GM23338 (cell line): ENCODE measurements around the gene C20orf204. TPM values are rescaled to one million over a fixed set of nuclear protein-coding genes. Genes with fewer than 3 reads are reported as not detected.

ENCODE experiments used
- ATAC-seq: fragments of 200-7000 bp; cut with Tn5 transposase; 3 replicates; pipeline ENCODE4 v1.9.1; 2020
- DNase-seq: peaks from one replicate; pipeline ENCODE4 v3.0.0-alpha.2; 2015; ENCODE audit warnings: low spot score
- H2AFZ ChIP-seq: fragments of 200-600 bp; sonication (generic); 2 replicates; pipeline ENCODE4 v1.8.0; 2016; ENCODE audit warnings: antibody characterized with exemption, mild to moderate bottlenecking, moderate library complexity
- H3F3A ChIP-seq: fragments of 200-600 bp; sonication (generic); replicated peaks from 2 replicates; pipeline ENCODE4 v1.8.0; 2017; ENCODE audit warnings: antibody characterized with exemption, mixed run types, low read depth
- H3K27ac ChIP-seq: fragments of 200-600 bp; sonication (generic); 2 replicates; pipeline ENCODE4 v1.6.1; 2016; ENCODE audit warnings: low read depth
- H3K27me3 ChIP-seq: fragments of 200-600 bp; sonication (generic); 2 replicates; pipeline ENCODE4 v1.8.0; 2016; ENCODE audit warnings: mild to moderate bottlenecking, mixed run types, moderate library complexity; ENCODE audit not compliant: insufficient read depth
- H3K36me3 ChIP-seq: fragments of 200-600 bp; sonication (generic); 2 replicates; pipeline ENCODE4 v1.8.0; 2016; ENCODE audit warnings: mild to moderate bottlenecking; ENCODE audit not compliant: insufficient read depth
- H3K4me1 ChIP-seq: fragments of 200-600 bp; sonication (generic); 2 replicates; pipeline ENCODE4 v1.8.0; 2016; ENCODE audit warnings: mild to moderate bottlenecking, moderate library complexity; ENCODE audit not compliant: insufficient read depth
- H3K4me2 ChIP-seq: fragments of 200-600 bp; sonication (generic); 2 replicates; pipeline ENCODE4 v1.7.1; 2017; ENCODE audit warnings: mixed run types
- H3K4me3 ChIP-seq: fragments of 200-600 bp; sonication (generic); 2 replicates; pipeline ENCODE4 v1.6.1; 2016; ENCODE audit warnings: mixed run types
- H3K79me2 ChIP-seq: fragments of 200-600 bp; sonication (generic); replicated peaks from 2 replicates; pipeline ENCODE4 v1.8.0; 2017; ENCODE audit warnings: mild to moderate bottlenecking; ENCODE audit not compliant: insufficient read depth
- H3K9me2 ChIP-seq: fragments of 200-600 bp; sonication (generic); 2 replicates; pipeline ENCODE4 v1.8.0; 2017; ENCODE audit not compliant: insufficient read depth
- H4K20me1 ChIP-seq: fragments of 200-600 bp; sonication (generic); replicated peaks from 2 replicates; pipeline ENCODE4 v1.8.0; 2017; ENCODE audit warnings: mild to moderate bottlenecking; ENCODE audit not compliant: insufficient read depth
- H3K27ac Mint-ChIP-seq: 2 replicates; pipeline ENCODE4 v1.8.0; 2020; ENCODE audit warnings: inconsistent platforms, mild to moderate bottlenecking, moderate library complexity, mixed read lengths
- H3K27me3 Mint-ChIP-seq: 3 replicates; pipeline ENCODE4 v1.8.0; 2022; ENCODE audit warnings: low read depth, mild to moderate bottlenecking, moderate library complexity, mixed read lengths, inconsistent platforms; ENCODE audit not compliant: insufficient read depth, poor library complexity
- H3K36me3 Mint-ChIP-seq: 3 replicates; pipeline ENCODE4 v1.8.0; 2021; ENCODE audit warnings: low read depth, mild to moderate bottlenecking, inconsistent platforms, moderate library complexity, mixed read lengths
- H3K4me1 Mint-ChIP-seq: 3 replicates; pipeline ENCODE4 v1.8.0; 2020; ENCODE audit warnings: mild to moderate bottlenecking, inconsistent platforms, mixed read lengths
- H3K4me3 Mint-ChIP-seq: 3 replicates; pipeline ENCODE4 v1.8.0; 2021; ENCODE audit warnings: moderate library complexity, mild to moderate bottlenecking, inconsistent platforms, mixed read lengths
- H3K9me3 Mint-ChIP-seq: 3 replicates; pipeline ENCODE4 v1.8.0; 2020; ENCODE audit warnings: moderate library complexity, mild to moderate bottlenecking, inconsistent platforms, mixed read lengths
- EZH2phosphoT487 ChIP-seq: fragments of 200-600 bp; sonication (generic); IDR thresholded peaks from one replicate; pipeline ENCODE4 v1.8.1; 2018; ENCODE audit warnings: antibody characterized with exemption; ENCODE audit not compliant: unreplicated experiment
- NANOG ChIP-seq: IDR thresholded peaks from 2 replicates; pipeline ENCODE4 v1.6.1; 2016; ENCODE audit warnings: antibody characterized with exemption, borderline replicate concordance
- POLR2AphosphoS5 ChIP-seq: IDR thresholded peaks from 2 replicates; pipeline ENCODE4 v1.6.1; 2016; ENCODE audit warnings: antibody characterized with exemption, low read depth
- STAT1 ChIP-seq: IDR thresholded peaks from one replicate; pipeline ENCODE4 v1.6.1; 2016; ENCODE audit warnings: antibody characterized with exemption; ENCODE audit not compliant: unreplicated experiment
- ZNF114 ChIP-seq: fragments of 250-450 bp; sonication (Bioruptor Pico); IDR thresholded peaks from 2 replicates; pipeline ENCODE4 v1.5.0; 2020; ENCODE audit warnings: mild to moderate bottlenecking, moderate library complexity
- polyA plus RNA-seq: library from polyadenylated mRNA; unstranded; fragments of >200 nt; fragmentation: Nextera tagmentation; extraction: Ambion mirVana; gene quantifications from 2 replicates; pipeline ENCODE4 v1.2.1, GENCODE V29; 2016
- total RNA-seq: library from RNA; depleted of rRNA; stranded (reverse); fragments of >200 nt; shearing (Covaris generic); gene quantifications from 2 replicates; pipeline ENCODE4 v1.2.3, GENCODE V29; 2014
- TF ChIP-seq, protein P1 (sequence below): IDR thresholded peaks from 2 replicates; pipeline ENCODE4 v1.6.1; 2016; ENCODE audit warnings: antibody characterized with exemption
- TF ChIP-seq, protein P2 (sequence below): IDR thresholded peaks from one replicate; pipeline ENCODE4 v1.6.1; 2018; ENCODE audit warnings: antibody characterized with exemption; ENCODE audit not compliant: unreplicated experiment
- TF ChIP-seq, protein P3 (sequence below): fragments of 250-450 bp; sonication (Bioruptor Pico); IDR thresholded peaks from 2 replicates; pipeline ENCODE4 v1.5.0; 2020; ENCODE audit warnings: mild to moderate bottlenecking, moderate library complexity

Gene C20orf204
- total and polyA plus RNA-seq, 2 experiments from 2014 or later, result 0.73 to 0.82 TPM

DNA sequence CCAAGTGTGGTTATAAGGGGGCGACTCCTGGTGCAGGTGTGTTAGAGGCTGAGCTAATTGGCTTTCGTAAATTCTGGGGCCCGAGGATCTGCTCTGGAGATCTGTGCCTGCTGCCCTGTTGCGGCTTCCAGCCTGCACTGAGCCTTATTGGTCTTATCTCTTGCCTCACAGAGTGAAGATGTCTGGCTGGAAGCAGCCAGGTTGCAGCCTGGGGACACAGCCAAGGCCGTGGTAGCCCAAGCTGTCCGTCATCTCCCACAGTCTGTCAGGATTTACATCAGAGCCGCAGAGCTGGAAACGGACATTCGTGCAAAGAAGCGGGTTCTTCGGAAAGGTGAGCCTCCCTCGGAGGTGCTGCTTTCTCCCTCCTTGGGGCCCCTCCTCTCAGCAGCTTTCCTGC, 35.1 kb upstream of the C20orf204 start:
- Histone ChIP-seq H3K4me1 (no peaks in the 10 kb centered on the region), H3K27me3 (no peaks in the 10 kb centered on the region), H3K9me2 (no peaks in the 10 kb centered on the region), H3K36me3 (peaks cover 51% of the 10 kb centered on the region), H3K27ac (no peak overlapping the region), H3K79me2 (no peaks in the 10 kb centered on the region; the same call in 1 of the 2 replicates), H3K4me2 (no peak overlapping the region), H2AFZ (no peak overlapping the region), H4K20me1 (peaks cover 15% of the 10 kb centered on the region), H3F3A (0 out of 2 replicates have a peak, but pooled peaks cover 3% of the 10 kb centered on the region), H3K4me3 (no peak overlapping the region)
- Mint-ChIP-seq H3K27ac (no peak overlapping the region), H3K36me3 (peaks cover 78% of the 10 kb centered on the region), H3K9me3 (no peaks in the 10 kb centered on the region), H3K4me1 (no peaks in the 10 kb centered on the region), H3K4me3 (no peak overlapping the region), H3K27me3 (peaks cover 3% of the 10 kb centered on the region)
- TF ChIP-seq, protein P1, sequence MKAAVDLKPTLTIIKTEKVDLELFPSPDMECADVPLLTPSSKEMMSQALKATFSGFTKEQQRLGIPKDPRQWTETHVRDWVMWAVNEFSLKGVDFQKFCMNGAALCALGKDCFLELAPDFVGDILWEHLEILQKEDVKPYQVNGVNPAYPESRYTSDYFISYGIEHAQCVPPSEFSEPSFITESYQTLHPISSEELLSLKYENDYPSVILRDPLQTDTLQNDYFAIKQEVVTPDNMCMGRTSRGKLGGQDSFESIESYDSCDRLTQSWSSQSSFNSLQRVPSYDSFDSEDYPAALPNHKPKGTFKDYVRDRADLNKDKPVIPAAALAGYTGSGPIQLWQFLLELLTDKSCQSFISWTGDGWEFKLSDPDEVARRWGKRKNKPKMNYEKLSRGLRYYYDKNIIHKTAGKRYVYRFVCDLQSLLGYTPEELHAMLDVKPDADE, result no peak
- TF ChIP-seq ZNF114 (CRISPR knock-in tag), result no peak
- TF ChIP-seq, protein P2, sequence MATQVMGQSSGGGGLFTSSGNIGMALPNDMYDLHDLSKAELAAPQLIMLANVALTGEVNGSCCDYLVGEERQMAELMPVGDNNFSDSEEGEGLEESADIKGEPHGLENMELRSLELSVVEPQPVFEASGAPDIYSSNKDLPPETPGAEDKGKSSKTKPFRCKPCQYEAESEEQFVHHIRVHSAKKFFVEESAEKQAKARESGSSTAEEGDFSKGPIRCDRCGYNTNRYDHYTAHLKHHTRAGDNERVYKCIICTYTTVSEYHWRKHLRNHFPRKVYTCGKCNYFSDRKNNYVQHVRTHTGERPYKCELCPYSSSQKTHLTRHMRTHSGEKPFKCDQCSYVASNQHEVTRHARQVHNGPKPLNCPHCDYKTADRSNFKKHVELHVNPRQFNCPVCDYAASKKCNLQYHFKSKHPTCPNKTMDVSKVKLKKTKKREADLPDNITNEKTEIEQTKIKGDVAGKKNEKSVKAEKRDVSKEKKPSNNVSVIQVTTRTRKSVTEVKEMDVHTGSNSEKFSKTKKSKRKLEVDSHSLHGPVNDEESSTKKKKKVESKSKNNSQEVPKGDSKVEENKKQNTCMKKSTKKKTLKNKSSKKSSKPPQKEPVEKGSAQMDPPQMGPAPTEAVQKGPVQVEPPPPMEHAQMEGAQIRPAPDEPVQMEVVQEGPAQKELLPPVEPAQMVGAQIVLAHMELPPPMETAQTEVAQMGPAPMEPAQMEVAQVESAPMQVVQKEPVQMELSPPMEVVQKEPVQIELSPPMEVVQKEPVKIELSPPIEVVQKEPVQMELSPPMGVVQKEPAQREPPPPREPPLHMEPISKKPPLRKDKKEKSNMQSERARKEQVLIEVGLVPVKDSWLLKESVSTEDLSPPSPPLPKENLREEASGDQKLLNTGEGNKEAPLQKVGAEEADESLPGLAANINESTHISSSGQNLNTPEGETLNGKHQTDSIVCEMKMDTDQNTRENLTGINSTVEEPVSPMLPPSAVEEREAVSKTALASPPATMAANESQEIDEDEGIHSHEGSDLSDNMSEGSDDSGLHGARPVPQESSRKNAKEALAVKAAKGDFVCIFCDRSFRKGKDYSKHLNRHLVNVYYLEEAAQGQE, result no peak
- no peak for TF ChIP-seq STAT1
- no peak for ATAC-seq
- no peak for DNase-seq

DNA sequence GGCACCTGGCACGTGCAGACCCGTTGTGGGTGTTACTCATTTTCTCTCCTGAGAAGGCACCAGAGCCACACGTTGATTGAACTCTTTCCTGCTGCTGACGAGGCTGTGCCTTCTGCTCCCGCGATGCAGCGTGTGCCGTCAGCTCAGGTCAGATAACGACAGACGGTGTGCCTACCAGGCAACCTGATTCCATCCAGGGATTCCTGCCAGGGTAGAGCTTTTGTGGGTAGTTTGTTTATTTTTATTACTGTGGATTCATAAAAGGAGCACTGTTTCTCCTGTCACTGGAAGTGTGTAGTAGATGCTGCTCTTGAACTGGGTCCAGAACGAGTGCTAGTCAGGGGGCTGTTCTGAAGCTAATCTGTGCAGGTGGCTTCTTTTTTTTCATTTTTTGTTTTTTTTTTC, 34.4 kb upstream of the C20orf204 start:
- H3K4me3 Mint-ChIP-seq, result no peak overlapping the region
- ATAC-seq (no peak), DNase-seq (no peak)
- Histone ChIP-seq H3K27me3 (no peaks in the 10 kb centered on the region), H4K20me1 (peaks cover 15% of the 10 kb centered on the region), H3K27ac (no peak overlapping the region), H3K4me1 (no peaks in the 10 kb centered on the region), H3K4me3 (no peak overlapping the region), H3K4me2 (no peak overlapping the region), H2AFZ (no peak overlapping the region), H3K79me2 (no peaks in the 10 kb centered on the region; the same call in 1 of the 2 replicates), H3K9me2 (no peaks in the 10 kb centered on the region), H3K36me3 (peaks cover 46% of the 10 kb centered on the region), H3F3A (0 out of 2 replicates have a peak, but pooled peaks cover 3% of the 10 kb centered on the region)
- TF ChIP-seq EZH2phosphoT487 (no peak), NANOG (no peak), POLR2AphosphoS5 (no peak)
- TF ChIP-seq, protein P3, sequence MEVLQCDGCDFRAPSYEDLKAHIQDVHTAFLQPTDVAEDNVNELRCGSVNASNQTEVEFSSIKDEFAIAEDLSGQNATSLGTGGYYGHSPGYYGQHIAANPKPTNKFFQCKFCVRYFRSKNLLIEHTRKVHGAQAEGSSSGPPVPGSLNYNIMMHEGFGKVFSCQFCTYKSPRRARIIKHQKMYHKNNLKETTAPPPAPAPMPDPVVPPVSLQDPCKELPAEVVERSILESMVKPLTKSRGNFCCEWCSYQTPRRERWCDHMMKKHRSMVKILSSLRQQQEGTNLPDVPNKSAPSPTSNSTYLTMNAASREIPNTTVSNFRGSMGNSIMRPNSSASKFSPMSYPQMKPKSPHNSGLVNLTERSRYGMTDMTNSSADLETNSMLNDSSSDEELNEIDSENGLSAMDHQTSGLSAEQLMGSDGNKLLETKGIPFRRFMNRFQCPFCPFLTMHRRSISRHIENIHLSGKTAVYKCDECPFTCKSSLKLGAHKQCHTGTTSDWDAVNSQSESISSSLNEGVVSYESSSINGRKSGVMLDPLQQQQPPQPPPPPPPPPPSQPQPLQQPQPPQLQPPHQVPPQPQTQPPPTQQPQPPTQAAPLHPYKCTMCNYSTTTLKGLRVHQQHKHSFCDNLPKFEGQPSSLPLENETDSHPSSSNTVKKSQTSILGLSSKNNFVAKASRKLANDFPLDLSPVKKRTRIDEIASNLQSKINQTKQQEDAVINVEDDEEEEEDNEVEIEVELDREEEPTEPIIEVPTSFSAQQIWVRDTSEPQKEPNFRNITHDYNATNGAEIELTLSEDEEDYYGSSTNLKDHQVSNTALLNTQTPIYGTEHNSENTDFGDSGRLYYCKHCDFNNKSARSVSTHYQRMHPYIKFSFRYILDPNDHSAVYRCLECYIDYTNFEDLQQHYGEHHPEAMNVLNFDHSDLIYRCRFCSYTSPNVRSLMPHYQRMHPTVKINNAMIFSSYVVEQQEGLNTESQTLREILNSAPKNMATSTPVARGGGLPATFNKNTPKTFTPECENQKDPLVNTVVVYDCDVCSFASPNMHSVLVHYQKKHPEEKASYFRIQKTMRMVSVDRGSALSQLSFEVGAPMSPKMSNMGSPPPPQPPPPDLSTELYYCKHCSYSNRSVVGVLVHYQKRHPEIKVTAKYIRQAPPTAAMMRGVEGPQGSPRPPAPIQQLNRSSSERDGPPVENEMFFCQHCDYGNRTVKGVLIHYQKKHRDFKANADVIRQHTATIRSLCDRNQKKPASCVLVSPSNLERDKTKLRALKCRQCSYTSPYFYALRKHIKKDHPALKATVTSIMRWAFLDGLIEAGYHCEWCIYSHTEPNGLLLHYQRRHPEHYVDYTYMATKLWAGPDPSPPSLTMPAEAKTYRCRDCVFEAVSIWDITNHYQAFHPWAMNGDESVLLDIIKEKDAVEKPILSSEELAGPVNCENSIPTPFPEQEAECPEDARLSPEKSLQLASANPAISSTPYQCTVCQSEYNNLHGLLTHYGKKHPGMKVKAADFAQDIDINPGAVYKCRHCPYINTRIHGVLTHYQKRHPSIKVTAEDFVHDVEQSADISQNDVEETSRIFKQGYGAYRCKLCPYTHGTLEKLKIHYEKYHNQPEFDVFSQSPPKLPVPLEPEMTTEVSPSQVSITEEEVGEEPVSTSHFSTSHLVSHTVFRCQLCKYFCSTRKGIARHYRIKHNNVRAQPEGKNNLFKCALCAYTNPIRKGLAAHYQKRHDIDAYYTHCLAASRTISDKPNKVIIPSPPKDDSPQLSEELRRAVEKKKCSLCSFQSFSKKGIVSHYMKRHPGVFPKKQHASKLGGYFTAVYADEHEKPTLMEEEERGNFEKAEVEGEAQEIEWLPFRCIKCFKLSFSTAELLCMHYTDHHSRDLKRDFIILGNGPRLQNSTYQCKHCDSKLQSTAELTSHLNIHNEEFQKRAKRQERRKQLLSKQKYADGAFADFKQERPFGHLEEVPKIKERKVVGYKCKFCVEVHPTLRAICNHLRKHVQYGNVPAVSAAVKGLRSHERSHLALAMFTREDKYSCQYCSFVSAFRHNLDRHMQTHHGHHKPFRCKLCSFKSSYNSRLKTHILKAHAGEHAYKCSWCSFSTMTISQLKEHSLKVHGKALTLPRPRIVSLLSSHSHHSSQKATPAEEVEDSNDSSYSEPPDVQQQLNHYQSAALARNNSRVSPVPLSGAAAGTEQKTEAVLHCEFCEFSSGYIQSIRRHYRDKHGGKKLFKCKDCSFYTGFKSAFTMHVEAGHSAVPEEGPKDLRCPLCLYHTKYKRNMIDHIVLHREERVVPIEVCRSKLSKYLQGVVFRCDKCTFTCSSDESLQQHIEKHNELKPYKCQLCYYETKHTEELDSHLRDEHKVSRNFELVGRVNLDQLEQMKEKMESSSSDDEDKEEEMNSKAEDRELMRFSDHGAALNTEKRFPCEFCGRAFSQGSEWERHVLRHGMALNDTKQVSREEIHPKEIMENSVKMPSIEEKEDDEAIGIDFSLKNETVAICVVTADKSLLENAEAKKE (CRISPR knock-in tag), result no peak
- peaks cover 73% of the 10 kb centered on the region for H3K36me3 Mint-ChIP-seq
- H3K27ac Mint-ChIP-seq, result no peak overlapping the region
- H3K4me1 Mint-ChIP-seq, result no peaks in the 10 kb centered on the region
- H3K27me3 Mint-ChIP-seq, result peaks cover 3% of the 10 kb centered on the region
- no peaks in the 10 kb centered on the region for H3K9me3 Mint-ChIP-seq
